CD4-positive, alpha-beta T cell treated with Interleukin-15 for 1 hour (primary cell): ENCODE measurements around the gene LRFN3.
"Not testable (repeated sequence)": the region's sequence is repeated elsewhere in the genome, so short reads cannot be mapped to it uniquely, and the experiment has no call there.

ENCODE experiments used
- DNase-seq: peaks from one replicate; pipeline ENCODE4 v3.0.0-alpha.2; 2020

The LRFN3 gene

GRCh38 chr19:35935911-35936737 is at the start of gene LRFN3:
LRFN3 (plus strand) TSS chr19:35936374; CDS start chr19:35939426, 3,052 bp downstream.
- DNase-seq: no peak

GRCh38 chr19:35887197-35887596 is 49.0 kb upstream of the LRFN3 start:
- DNase-seq: no peak

GRCh38 chr19:35888398-35888797 is 47.8 kb upstream of the LRFN3 start:
- no peak for DNase-seq

- DNase-seq: peak; percentile 19
Measured at GRCh38 chr19:35889370-35890112, 46.6 kb upstream of the LRFN3 start.

- peak; percentile 20 for DNase-seq
Measured at GRCh38 chr19:35890113-35890650, 46.0 kb upstream of the LRFN3 start.

GRCh38 chr19:35891819-35892218 is 44.4 kb upstream of the LRFN3 start:
- not testable (repeated sequence) for DNase-seq

- no peak for DNase-seq
Measured at GRCh38 chr19:35894342-35894741, 41.8 kb upstream of the LRFN3 start.

GRCh38 chr19:35895911-35896642 is 40.1 kb upstream of the LRFN3 start:
- DNase-seq: no peak

- DNase-seq: no peak
Measured at GRCh38 chr19:35896643-35897040, 39.5 kb upstream of the LRFN3 start.

GRCh38 chr19:35897706-35898451 is 38.3 kb upstream of the LRFN3 start:
- no peak for DNase-seq

GRCh38 chr19:35898499-35898809 is 37.7 kb upstream of the LRFN3 start:
- DNase-seq: no peak

- DNase-seq: peak; percentile 92
Measured at GRCh38 chr19:35899547-35900214, 36.5 kb upstream of the LRFN3 start.

GRCh38 chr19:35901055-35901644 is 35.0 kb upstream of the LRFN3 start:
- DNase-seq: no peak

GRCh38 chr19:35901854-35902661 is 34.1 kb upstream of the LRFN3 start, which contains the start of gene HCST:
HCST (plus strand) TSS chr19:35902529; CDS start chr19:35902594, 65 bp downstream.
- DNase-seq: peak; percentile 71

GRCh38 chr19:35902870-35903475 is 33.2 kb upstream of the LRFN3 start:
- no peak for DNase-seq

GRCh38 chr19:35903550-35904179 is 32.5 kb upstream of the LRFN3 start:
- DNase-seq: peak; percentile 96

GRCh38 chr19:35904311-35905068 is 31.7 kb upstream of the LRFN3 start:
- peak; percentile 36 for DNase-seq

- no peak for DNase-seq
Measured at GRCh38 chr19:35905178-35905727, 30.9 kb upstream of the LRFN3 start.

GRCh38 chr19:35907377-35907745 is 28.8 kb upstream of the LRFN3 start:
- no peak for DNase-seq
